Right lobe of liver (tissue), 6 donors: ENCODE measurements around the gene PLEKHG2. TPM values are rescaled to one million over a fixed set of nuclear protein-coding genes. Genes with fewer than 3 reads are reported as not detected.

Source experiments
- ATAC-seq, 4 donors: fragments of 200-7000 bp; cut with Tn5 transposase; one replicate each; pipeline ENCODE4 v1.9.1; 2020; ENCODE audit warnings: mild to moderate bottlenecking in 4 of 4, moderate library complexity in 4 of 4
- DNase-seq, 3 donors: peaks; one replicate each; pipeline ENCODE4 v3.0.0-alpha.2; 2020
- H3K27ac ChIP-seq, 3 donors: fragments of 200-600 bp; one replicate each; pipeline ENCODE4 v1.8.0; 2022
- H3K27me3 ChIP-seq, 2 donors: fragments of 200-600 bp; one replicate each; pipeline ENCODE4 v1.8.0; 2022
- H3K36me3 ChIP-seq, 4 donors: fragments of 200-600 bp; sonication (generic) in 1 of 4; one replicate each; pipeline versions ENCODE4 v1.5.1 to v1.8.0; 2017 to 2022; ENCODE audit warnings: control low read depth in 1 of 4
- H3K4me1 ChIP-seq, 4 donors: fragments of 200-600 bp; sonication (generic) in 1 of 4; one replicate each; pipeline versions ENCODE4 v1.5.1 to v1.8.0; 2017 to 2022; ENCODE audit warnings: control low read depth in 1 of 4
- H3K4me3 ChIP-seq, 3 donors: fragments of 200-600 bp; one replicate each; pipeline ENCODE4 v1.8.0; 2022
- H3K9me3 ChIP-seq, 4 donors: fragments of 200-600 bp; sonication (generic) in 1 of 4; one replicate each; pipeline versions ENCODE4 v1.5.1 to v1.8.0; 2017 to 2022; ENCODE audit warnings: control low read depth in 1 of 4
- POLR2A ChIP-seq: fragments of 450-650 bp; IDR thresholded peaks from one replicate; pipeline ENCODE4 v1.6.1; 2017; ENCODE audit warnings: antibody characterized with exemption, mild to moderate bottlenecking
- WGBS: methylation state at CpG from one replicate; pipeline ENCODE4 v1.1.6; 2018; ENCODE audit warnings: low coverage, low lambda C conversion rate; ENCODE audit not compliant: insufficient coverage; ENCODE audit errors: missing lambda C conversion rate; 5-methylcytosine and 5-hydroxymethylcytosine counted together
- intact Hi-C, 2 donors: fragments of 100-400 bp; cut with DNase I; formaldehyde crosslinking; loops; one replicate each; pipeline versions ENCODE4 v1.11.2 to v1.14.1; 2022
- total RNA-seq, 6 experiments: library from RNA; depleted of rRNA in 2 of 6; stranded (reverse); fragments of >200 nt in 2 of 6; fragmentation: NEBNext Ultra II Directional in 3 of 6; extraction: Animal tissue kit (Norgen Biotek cat#: 25700) in 3 of 6; gene quantifications; one replicate each; pipeline versions ENCODE4 v1.1.0 to v1.2.4, GENCODE V29; 2016 to 2023
- TF ChIP-seq, protein P1 (sequence below), 4 donors: fragments of 200-600 bp in 3 of 4; fragments of 450-650 bp in 1 of 4; IDR thresholded peaks; one replicate each; pipeline versions ENCODE4 v1.5.1 to v1.8.0; 2016 to 2022; ENCODE audit warnings: antibody characterized with exemption in 4 of 4, mild to moderate bottlenecking in 2 of 4
- donor health status: DM: no; HTN: yes; CAD: no.
- donor health status: DM: no; HTN: no; CAD: no.
- donor health status: DM: no; HTN: no; CAD: no.
- donor health status: DM: no; HTN: yes; CAD: no.
- donor health status: DM: no; HTN: yes; CAD: no.

PLEKHG2 gene
- total RNA-seq, 6 experiments from 2014 or later, result 1.6 to 15.0 (median 6.3) TPM

DNA sequence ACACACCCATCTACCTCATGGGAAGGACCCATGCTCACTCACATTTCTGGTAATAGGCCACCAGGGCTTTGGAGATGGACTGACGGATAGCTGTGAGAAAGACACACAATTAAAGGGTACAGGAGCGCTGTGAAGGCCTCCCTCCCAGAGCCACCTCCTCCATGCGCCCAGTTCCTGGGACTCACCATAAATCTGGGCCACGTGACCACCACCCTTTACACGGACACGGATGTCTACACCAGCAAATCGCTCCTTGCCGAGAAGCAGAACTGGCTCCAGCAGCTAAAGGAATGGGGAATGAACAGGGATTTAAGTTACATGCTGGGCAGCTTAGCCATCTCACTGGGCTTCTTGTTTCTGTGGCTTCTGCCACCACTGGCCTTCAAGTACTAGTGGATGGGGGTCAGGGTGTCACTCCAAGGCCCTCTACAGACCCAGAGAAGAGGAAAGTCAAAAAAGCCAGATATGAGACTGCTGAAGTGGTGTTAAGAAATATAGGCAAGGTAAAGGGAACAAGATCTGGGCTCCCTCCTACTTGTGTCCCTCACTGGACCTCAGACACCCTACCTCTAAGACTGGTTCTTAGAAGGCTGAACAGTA lies 21.1 kb downstream of the PLEKHG2 start:
- intact Hi-C loops, result loop anchor here in 1 of 2 donors (10.0 kb wide), 1 partner anchor 101 kb away; the partner anchor contains the start of gene EID2B
- no CpG with 5 or more reads among the region's 8 CpGs for WGBS

DNA sequence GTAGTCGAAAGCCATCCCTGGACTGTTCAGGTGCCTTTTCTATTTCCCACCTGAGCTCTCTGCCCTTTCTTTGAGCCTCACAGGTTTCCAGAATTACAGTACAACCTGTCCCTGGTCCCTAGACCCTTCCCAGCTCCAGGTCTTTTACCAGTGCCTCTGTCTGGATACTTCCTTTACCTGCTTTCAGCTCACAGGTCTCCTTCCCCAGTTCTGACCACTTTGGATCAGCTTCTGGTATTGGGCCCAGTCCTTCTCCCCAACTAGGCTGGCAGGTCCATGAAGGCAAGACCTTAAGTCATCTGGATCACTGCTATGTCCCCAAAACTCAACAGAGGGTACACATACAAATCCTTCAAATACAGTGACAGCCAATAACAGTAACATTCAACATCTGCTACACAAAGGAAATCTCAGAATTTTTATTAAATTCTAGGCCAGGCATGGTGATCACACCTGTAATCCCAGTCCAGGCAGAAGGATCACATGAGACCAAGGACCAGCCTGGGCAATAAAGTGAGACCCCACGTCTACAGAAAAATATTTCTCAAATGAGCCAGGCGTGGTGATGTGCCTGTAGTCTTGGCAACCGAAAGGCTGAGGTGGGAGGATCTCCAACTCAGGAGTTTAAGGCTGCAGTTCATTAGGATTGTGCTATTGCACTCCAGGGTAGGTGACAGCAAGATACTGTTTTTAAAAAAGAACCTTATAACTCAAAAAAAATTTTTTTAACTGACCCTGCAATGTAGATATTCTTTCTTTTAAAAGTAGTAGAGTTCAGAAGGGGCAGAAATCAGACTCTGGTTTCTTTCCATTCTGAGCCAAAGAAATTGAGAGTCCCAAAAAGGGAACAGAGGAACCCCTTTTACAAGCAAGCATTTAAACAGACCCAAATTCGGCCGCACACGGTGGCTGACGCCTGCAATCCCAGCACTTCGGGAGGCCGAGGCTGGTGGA lies 21.9 kb downstream of the PLEKHG2 start:
- DNase-seq, result no peak
- no peaks in the 10 kb centered on the region for H3K9me3 ChIP-seq
- intact Hi-C loops, result loop anchor here in 1 of 2 donors (10.0 kb wide), 1 partner anchor 100 kb away; the partner anchor contains the start of gene EID2B
- no peak overlapping the region for H3K27ac ChIP-seq
- WGBS, result 28% methylated on average over 7 of the region's 10 CpGs
- H3K4me1 ChIP-seq, result peaks cover 0 to 17% (median 4%) of the 10 kb centered on the region in 4 donors
- TF ChIP-seq, protein P1, sequence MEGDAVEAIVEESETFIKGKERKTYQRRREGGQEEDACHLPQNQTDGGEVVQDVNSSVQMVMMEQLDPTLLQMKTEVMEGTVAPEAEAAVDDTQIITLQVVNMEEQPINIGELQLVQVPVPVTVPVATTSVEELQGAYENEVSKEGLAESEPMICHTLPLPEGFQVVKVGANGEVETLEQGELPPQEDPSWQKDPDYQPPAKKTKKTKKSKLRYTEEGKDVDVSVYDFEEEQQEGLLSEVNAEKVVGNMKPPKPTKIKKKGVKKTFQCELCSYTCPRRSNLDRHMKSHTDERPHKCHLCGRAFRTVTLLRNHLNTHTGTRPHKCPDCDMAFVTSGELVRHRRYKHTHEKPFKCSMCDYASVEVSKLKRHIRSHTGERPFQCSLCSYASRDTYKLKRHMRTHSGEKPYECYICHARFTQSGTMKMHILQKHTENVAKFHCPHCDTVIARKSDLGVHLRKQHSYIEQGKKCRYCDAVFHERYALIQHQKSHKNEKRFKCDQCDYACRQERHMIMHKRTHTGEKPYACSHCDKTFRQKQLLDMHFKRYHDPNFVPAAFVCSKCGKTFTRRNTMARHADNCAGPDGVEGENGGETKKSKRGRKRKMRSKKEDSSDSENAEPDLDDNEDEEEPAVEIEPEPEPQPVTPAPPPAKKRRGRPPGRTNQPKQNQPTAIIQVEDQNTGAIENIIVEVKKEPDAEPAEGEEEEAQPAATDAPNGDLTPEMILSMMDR (IDR thresholded peaks at IDR 0.05), result no peak
- TF ChIP-seq POLR2A, result no peak
- no peaks in the 10 kb centered on the region for H3K27me3 ChIP-seq
- H3K36me3 ChIP-seq, result peaks cover 0 to 31% (median 19%) of the 10 kb centered on the region in 4 donors
- H3K4me3 ChIP-seq, result peak overlapping the region; percentile 92 to 98 (median 95)
- no peak for ATAC-seq

More for the DNA sequence above, 21.1 kb downstream of the PLEKHG2 start:
- ATAC-seq (no peak), DNase-seq (no peak)
- H3K36me3 ChIP-seq, result peaks cover 0 to 31% (median 19%) of the 10 kb centered on the region in 4 donors
- TF ChIP-seq, protein P1 (IDR thresholded peaks at IDR 0.05), result no peak
- TF ChIP-seq POLR2A, result no peak
- H3K4me3 ChIP-seq, result no peak overlapping the region
- H3K27ac ChIP-seq, result no peak overlapping the region
- H3K27me3 ChIP-seq, result no peaks in the 10 kb centered on the region
- H3K4me1 ChIP-seq, result peaks cover 0 to 17% (median 4%) of the 10 kb centered on the region in 4 donors
- H3K9me3 ChIP-seq, result no peaks in the 10 kb centered on the region

DNA sequence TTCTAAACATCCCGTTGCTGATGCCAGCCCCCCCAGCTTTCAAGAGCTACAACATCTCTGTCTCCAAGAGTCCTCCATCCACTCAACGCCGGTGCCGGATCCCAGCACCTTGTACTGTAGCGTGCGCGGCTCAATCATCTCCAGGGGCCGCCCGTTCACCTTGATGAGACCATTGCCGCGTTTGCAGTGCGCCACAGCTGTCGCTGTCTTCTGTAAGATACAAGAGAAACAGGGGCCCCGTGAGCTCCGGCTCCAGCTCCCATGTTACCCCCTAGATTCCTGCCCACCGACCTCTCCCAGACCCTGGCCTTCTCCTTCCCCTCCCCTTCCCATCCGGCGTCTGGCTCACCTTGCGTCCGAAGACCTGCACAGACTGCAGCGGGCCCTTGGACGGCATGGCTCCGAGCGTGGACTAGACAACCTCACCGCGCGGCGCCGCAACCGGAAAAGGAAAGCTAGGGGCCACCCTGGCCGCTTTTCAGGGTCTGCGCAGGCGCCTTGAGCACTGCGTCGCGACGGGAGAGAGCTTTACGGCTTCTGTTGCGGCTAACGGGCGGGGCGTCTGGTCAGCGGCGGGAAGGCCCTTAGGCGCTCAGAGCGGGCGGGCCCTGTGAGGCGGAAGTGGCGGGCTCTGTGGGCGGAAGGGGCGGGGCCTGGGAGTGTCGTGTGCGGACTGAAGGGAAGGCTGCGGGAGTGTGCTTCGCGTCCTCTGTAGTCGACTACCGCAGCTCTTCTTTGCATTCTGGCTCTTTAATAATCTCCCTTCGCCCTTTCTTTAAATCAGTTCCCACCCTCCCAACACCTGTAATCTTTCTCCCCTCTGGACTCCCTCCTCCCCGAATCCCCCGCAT lies 23.3 kb downstream of the PLEKHG2 start, which contains the start of gene RPS16:
Gene RPS16, minus strand, starts transcription at position 451 of the 851 bp plus-strand sequence. Its CDS starts 54 bp downstream, at position 397.
- DNase-seq (peak; percentile 99), ATAC-seq (peak; percentile 97 to 100 (median 98))
- peaks cover 0 to 17% (median 4%) of the 10 kb centered on the region in 4 donors for H3K4me1 ChIP-seq
- no peaks in the 10 kb centered on the region for H3K27me3 ChIP-seq
- H3K9me3 ChIP-seq, result no peaks in the 10 kb centered on the region
- WGBS, result under 1% methylated on average over 45 of the region's 61 CpGs
- intact Hi-C loops, result loop anchor here in 1 of 2 donors (10.0 kb wide), 1 partner anchor 99 kb away; the partner anchor contains the start of gene EID2B
- TF ChIP-seq, protein P1 (IDR thresholded peaks at IDR 0.05), result no peak
- TF ChIP-seq POLR2A, result peak; percentile 96
- peaks cover 0 to 31% (median 19%) of the 10 kb centered on the region in 4 donors for H3K36me3 ChIP-seq
- peak within 1 kb of the TSS; percentile 92 to 98 (median 95) for H3K4me3 ChIP-seq
- H3K27ac ChIP-seq, result peak within 1 kb of the TSS; percentile 50 to 80 (median 53)

DNA sequence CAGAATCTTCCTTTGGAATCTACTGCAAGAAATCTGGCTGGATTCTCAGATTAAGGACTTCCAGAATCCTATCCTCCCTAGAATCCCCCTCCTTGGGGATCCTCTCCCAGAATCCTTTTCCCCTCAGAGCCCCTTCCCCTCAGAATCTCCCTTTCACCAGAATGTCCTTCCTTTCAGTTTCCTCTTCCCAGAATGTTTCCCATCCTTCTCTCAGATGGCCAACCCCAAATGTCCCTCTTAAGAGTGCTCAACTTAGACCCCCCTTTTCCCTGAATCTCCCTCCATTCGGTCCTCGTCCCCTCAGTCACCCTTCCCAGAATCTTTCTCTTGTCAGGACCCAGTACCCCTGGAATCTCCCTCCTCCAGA lies 23.9 kb downstream of the PLEKHG2 start:
- Histone ChIP-seq H3K27me3 (no peaks in the 10 kb centered on the region), H3K27ac (peak overlapping the region; percentile 36 to 53 (median 49)), H3K9me3 (no peaks in the 10 kb centered on the region), H3K4me3 (peak overlapping the region; percentile 92 to 98 (median 95)), H3K4me1 (peaks cover 0 to 17% (median 4%) of the 10 kb centered on the region in 4 donors), H3K36me3 (peaks cover 0 to 31% (median 19%) of the 10 kb centered on the region in 4 donors)
- DNase-seq (no peak), ATAC-seq (no peak)
- 3% methylated on average over 2 of the region's 2 CpGs for WGBS
- intact Hi-C loops, result loop anchor here in 1 of 2 donors (10.0 kb wide), 1 partner anchor 98 kb away; the partner anchor contains the start of gene EID2B
- TF ChIP-seq POLR2A, result no peak
- TF ChIP-seq, protein P1 (IDR thresholded peaks at IDR 0.05), result no peak
